Ovary (tissue), 3 donors: ENCODE data around the gene EGLN1.

Experiments
- EP300 ChIP-seq: sonication (generic); formaldehyde crosslinking; IDR thresholded peaks from one replicate; pipeline ENCODE4 v1.6.1; 2017; ENCODE audit warnings: antibody characterized with exemption
- POLR2A ChIP-seq: fragments of 450-650 bp; IDR thresholded peaks from one replicate; pipeline ENCODE4 v1.6.1; 2017; ENCODE audit warnings: antibody characterized with exemption, mild to moderate bottlenecking, moderate library complexity
- TF ChIP-seq, protein P1 (sequence below), 3 donors: fragments of 450-650 bp in 2 of 3; fragments of 200-600 bp in 1 of 3; IDR thresholded peaks; one replicate each; pipeline versions ENCODE4 v1.5.1 to v1.8.0; 2016 to 2022; ENCODE audit warnings: antibody characterized with exemption in 3 of 3, mild to moderate bottlenecking in 1 of 3
- donor health status: DM: no; HTN: no; CAD: no.

GRCh38 chr1:231396643-231397042 lies 25.4 kb downstream of the EGLN1 start:
- TF ChIP-seq, protein P1, sequence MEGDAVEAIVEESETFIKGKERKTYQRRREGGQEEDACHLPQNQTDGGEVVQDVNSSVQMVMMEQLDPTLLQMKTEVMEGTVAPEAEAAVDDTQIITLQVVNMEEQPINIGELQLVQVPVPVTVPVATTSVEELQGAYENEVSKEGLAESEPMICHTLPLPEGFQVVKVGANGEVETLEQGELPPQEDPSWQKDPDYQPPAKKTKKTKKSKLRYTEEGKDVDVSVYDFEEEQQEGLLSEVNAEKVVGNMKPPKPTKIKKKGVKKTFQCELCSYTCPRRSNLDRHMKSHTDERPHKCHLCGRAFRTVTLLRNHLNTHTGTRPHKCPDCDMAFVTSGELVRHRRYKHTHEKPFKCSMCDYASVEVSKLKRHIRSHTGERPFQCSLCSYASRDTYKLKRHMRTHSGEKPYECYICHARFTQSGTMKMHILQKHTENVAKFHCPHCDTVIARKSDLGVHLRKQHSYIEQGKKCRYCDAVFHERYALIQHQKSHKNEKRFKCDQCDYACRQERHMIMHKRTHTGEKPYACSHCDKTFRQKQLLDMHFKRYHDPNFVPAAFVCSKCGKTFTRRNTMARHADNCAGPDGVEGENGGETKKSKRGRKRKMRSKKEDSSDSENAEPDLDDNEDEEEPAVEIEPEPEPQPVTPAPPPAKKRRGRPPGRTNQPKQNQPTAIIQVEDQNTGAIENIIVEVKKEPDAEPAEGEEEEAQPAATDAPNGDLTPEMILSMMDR (IDR thresholded peaks at IDR 0.05) = no peak
- no peak for TF ChIP-seq POLR2A
- TF ChIP-seq EP300 = no peak
